ENCODE measurements around the gene SUPT3H.

GRCh38 chr6:44809258-44809657 is 568.5 kb downstream of the SUPT3H start:
- TF ChIP-seq CTCF (IDR thresholded peaks at IDR 0.05) (no peak), POLR2A (IDR thresholded peaks at IDR 0.05) (no peak)
